Astrocyte of the cerebellum (primary cell): Measurements from ENCODE around the gene SUSD5.

Experiments
- DNase-seq: peaks from one replicate; pipeline ENCODE4 v3.0.0-alpha.2; 2011; ENCODE audit warnings: low read depth
- H3K4me3 ChIP-seq: 2 replicates; pipeline ENCODE4 v1.5.1; 2011; ENCODE audit warnings: mild to moderate bottlenecking, low read depth, low read length, moderate library complexity
- CTCF ChIP-seq: IDR thresholded peaks from 2 replicates; pipeline ENCODE4 v1.5.1; 2012; ENCODE audit warnings: low read length, low read depth, moderate library complexity, mild to moderate bottlenecking; ENCODE audit errors: missing control alignments
- in situ Hi-C: cut with HindIII; loops from 2 replicates; pipeline ENCODE4 v1.10.0; 2017; ENCODE audit warnings: low sequenced_read_pairs

The SUSD5 gene

GRCh38 chr3:33173103-33173502, 45.5 kb downstream of the SUSD5 start:
- H3K4me3 ChIP-seq: no peak overlapping the region
- in situ Hi-C loops: no loop called here
- no peak for DNase-seq
- no peak for TF ChIP-seq CTCF

- no peak for DNase-seq
- no peak overlapping the region for H3K4me3 ChIP-seq
- in situ Hi-C loops: no loop called here
- no peak for TF ChIP-seq CTCF
Observed at GRCh38 chr3:33171580-33171979, 47.0 kb downstream of the SUSD5 start.

GRCh38 chr3:33170531-33170930, 48.1 kb downstream of the SUSD5 start:
- no peak for DNase-seq
- H3K4me3 ChIP-seq: no peak overlapping the region
- TF ChIP-seq CTCF: no peak
- in situ Hi-C loops: no loop called here

- in situ Hi-C loops: no loop called here
- DNase-seq: peak; percentile 75
- no peak for TF ChIP-seq CTCF
- no peak overlapping the region for H3K4me3 ChIP-seq
Observed at GRCh38 chr3:33167716-33168336, 50.8 kb downstream of the SUSD5 start.

GRCh38 chr3:33167284-33167683, 51.3 kb downstream of the SUSD5 start:
- no peak overlapping the region for H3K4me3 ChIP-seq
- in situ Hi-C loops: no loop called here
- no peak for DNase-seq
- TF ChIP-seq CTCF: no peak

- no peak for TF ChIP-seq CTCF
- no peak for DNase-seq
- H3K4me3 ChIP-seq: no peak overlapping the region
- in situ Hi-C loops: no loop called here
Observed at GRCh38 chr3:33166095-33166494, 52.5 kb downstream of the SUSD5 start.
